Bronchial epithelial cell (primary cell): ENCODE data around the gene MMP1. TPM values are rescaled to one million over a fixed set of nuclear protein-coding genes. Genes with fewer than 3 reads are reported as not detected.

Source experiments
- DNase-seq: peaks from one replicate; pipeline ENCODE4 v3.0.0-alpha.2; 2010; ENCODE audit warnings: low read depth
- FAIRE-seq: peaks from 2 replicates; lab custom pipeline; 2011; peaks lifted over from hg19 to GRCh38; lab: Jason Lieb, UNC
- H3K27me3 ChIP-seq: 2 replicates; pipeline ENCODE4 v1.5.1; 2011; ENCODE audit warnings: low read length; ENCODE audit not compliant: control insufficient read depth, insufficient read depth
- H3K36me3 ChIP-seq: 2 replicates; pipeline ENCODE4 v1.5.1; 2011; ENCODE audit warnings: low read length; ENCODE audit not compliant: control insufficient read depth, insufficient read depth
- H3K4me3 ChIP-seq: 2 replicates; pipeline ENCODE4 v1.5.1; 2011; ENCODE audit warnings: mild to moderate bottlenecking, low read depth, low read length, control low read depth
- total RNA-seq: library from RNA; depleted of rRNA; stranded (reverse); fragments of >200 nt; gene quantifications from 2 replicates; pipeline ENCODE4 v1.2.1, GENCODE V29; 2014
- TF ChIP-seq, protein P1 (sequence below): IDR thresholded peaks from 2 replicates; pipeline ENCODE4 v1.5.1; 2011; ENCODE audit warnings: mild to moderate bottlenecking, moderate library complexity, low read length, control low read depth, inconsistent platforms; ENCODE audit not compliant: insufficient read depth, severe bottlenecking

The MMP1 gene
- total RNA-seq, 1 donor from 2014 or later: 168 TPM

DNA sequence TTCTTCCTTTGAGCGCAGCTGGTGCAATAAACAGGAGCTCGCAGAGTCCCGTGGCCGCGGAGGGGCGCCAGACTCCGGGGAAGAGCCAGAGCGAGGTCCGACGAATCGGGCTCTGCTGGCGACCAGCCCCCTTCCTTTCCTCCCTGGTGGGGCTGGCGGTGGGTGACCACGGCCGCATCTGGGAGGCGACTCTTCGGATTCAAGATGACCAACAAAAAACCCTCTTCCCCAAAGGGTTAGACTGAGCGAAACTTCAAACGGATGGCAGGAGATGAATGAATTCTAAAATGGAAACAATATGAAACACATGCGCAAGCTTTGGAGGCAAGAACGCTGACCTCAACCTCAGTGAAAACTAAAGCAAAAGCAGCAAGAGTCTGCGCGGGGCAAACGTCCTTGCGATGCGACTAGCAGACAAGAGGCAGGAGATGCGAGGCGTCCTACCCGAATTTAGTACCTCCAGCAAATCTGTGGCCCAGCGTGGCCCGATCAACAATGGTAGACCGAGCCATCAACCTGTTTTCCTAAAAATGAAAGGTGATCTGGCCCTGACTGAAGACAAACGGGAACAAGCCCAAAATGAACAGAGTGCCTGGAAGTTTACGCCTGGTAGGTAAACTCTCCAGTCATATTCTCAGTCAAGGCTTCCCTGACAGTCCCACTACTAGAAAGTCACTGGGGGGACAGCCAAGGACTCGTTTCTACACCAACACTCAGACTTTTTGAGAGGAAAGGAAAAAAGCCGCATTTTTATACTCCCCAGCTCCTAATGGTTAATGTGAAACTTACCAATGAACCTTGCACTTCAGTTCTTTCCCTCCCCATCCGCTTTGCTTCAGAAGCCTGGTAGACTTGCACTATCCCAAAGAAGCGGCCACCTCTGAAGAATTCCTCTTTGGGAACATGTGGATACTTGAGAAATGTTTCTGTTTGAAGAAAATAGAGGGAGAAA, 33.8 kb upstream of the MMP1 start:
- no peaks in the 10 kb centered on the region for H3K27me3 ChIP-seq
- FAIRE-seq (no peak), DNase-seq (no peak)
- TF ChIP-seq, protein P1, sequence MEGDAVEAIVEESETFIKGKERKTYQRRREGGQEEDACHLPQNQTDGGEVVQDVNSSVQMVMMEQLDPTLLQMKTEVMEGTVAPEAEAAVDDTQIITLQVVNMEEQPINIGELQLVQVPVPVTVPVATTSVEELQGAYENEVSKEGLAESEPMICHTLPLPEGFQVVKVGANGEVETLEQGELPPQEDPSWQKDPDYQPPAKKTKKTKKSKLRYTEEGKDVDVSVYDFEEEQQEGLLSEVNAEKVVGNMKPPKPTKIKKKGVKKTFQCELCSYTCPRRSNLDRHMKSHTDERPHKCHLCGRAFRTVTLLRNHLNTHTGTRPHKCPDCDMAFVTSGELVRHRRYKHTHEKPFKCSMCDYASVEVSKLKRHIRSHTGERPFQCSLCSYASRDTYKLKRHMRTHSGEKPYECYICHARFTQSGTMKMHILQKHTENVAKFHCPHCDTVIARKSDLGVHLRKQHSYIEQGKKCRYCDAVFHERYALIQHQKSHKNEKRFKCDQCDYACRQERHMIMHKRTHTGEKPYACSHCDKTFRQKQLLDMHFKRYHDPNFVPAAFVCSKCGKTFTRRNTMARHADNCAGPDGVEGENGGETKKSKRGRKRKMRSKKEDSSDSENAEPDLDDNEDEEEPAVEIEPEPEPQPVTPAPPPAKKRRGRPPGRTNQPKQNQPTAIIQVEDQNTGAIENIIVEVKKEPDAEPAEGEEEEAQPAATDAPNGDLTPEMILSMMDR: peak; percentile 42
- no peaks in the 10 kb centered on the region for H3K36me3 ChIP-seq
- peak overlapping the region; percentile 6 for H3K4me3 ChIP-seq

DNA sequence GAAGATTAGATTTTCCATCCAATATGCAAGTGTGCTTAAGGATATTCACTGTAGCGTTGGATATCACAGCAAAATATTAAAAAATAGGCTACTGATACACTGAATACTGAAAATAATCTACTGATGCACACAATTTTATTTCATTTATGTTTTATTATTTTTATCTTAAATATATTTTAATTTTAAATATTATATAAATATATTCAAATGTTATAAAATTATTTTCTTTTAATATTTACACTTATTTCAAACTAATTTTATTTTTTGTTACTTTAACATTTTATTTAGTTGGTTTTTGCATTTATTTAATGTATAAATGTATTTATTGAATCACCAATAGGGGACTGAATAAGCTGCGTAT, 33.1 kb upstream of the MMP1 start:
- DNase-seq (no peak), FAIRE-seq (no peak)
- H3K4me3 ChIP-seq: no peak overlapping the region
- H3K27me3 ChIP-seq: no peaks in the 10 kb centered on the region
- no peaks in the 10 kb centered on the region for H3K36me3 ChIP-seq
- TF ChIP-seq, protein P1: no peak

DNA sequence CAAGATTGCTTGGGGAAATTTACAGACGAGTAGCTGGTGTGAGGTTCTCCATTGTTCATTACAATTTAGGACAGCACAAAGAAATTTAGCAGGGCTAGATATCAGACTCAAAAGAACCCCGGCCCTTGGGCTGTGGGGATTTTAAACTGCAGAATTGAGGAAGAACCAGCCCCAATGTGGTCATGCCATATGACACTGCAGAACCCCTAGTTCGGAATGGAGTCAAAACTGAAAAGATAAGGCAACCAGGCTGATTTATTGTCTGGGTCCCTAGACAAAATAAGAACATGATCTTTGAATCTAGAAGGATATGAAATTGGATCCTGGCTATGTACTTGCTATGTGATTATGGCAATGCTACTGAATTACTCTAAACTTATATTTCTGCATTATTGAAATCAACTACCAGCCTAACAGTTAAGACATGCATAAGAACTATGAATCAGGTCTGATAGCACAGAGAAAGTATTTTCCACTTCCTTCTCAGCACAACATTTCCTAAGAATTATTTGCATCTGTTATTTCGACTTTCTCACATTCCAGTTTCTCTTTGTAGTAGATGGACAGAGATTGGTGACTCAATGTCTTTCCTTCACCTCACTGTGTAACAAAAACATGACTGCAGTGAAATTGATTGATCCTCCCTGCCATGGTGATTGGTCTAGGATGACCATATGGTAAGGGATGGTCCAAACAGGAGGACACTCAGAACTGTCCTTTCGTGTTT, 32.2 kb upstream of the MMP1 start:
- TF ChIP-seq, protein P1: no peak
- H3K4me3 ChIP-seq: no peak overlapping the region
- DNase-seq (peak; percentile 93), FAIRE-seq (peak; percentile 87)
- H3K36me3 ChIP-seq: no peaks in the 10 kb centered on the region
- H3K27me3 ChIP-seq: no peaks in the 10 kb centered on the region

DNA sequence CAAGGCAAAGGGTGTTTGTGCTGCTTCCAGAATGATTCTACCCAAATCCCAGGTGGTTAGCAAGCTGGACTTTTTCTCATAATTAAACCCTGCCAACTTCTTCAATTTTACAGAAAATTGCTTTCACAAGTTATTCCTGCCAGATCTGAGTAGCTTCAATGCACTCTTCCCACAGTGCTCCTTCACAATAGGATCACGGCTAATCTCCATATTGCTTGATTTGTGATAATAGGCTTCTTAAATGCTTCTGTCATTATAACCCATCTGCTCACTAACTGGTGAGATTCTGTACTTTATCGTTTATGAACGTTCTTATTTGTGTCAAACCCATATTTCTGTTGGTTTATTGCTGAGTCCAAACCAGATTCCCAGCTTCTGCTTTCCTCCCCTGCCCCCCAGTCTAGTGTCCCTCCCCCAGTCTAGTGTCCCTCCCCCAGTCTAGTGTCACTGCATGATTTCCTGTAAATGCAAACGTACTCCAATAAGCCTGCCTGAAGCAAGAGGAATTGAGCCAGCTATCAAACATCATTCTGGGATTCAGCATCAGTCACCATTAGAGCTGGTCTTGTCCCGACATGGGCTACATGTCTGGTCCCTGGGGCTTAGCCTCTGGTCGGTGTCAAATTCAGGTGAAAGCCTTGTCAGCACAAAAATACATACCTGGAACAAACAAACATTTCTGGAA, 31.5 kb upstream of the MMP1 start:
- DNase-seq (peak; percentile 88), FAIRE-seq (peak; percentile 47)
- Histone ChIP-seq H3K4me3 (no peak overlapping the region), H3K36me3 (no peaks in the 10 kb centered on the region), H3K27me3 (no peaks in the 10 kb centered on the region)
- TF ChIP-seq, protein P1: no peak

DNA sequence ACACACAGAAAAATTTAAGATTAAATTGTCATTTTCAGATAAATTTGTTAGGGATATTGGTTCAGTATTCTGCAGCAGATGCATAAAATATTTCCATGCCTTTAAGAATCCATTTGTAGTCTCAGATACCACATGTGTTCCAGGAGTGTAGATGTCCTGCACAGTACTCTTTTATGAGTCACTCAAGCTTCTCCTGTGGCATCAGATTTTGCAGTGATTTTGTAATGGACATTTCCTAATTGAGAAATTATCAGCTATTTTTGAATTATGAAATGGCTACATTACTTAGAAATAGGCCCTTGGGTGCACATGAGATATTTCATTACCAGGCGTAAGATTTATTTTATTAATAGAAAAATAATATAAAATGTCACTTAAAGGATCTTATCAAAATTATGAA, 26.6 kb upstream of the MMP1 start:
- FAIRE-seq: no peak
- no peaks in the 10 kb centered on the region for H3K36me3 ChIP-seq
- H3K4me3 ChIP-seq: no peak overlapping the region
- DNase-seq: peak; percentile 48
- TF ChIP-seq, protein P1: no peak
- no peaks in the 10 kb centered on the region for H3K27me3 ChIP-seq
